Brain pericyte (primary cell): ENCODE results near the gene PRKCZ.

ENCODE experiments used
- DNase-seq: peaks from one replicate; pipeline ENCODE4 v3.0.0-alpha.2; 2012; ENCODE audit warnings: low read depth, low spot score

Gene PRKCZ

GRCh38 chr1:2208309-2209239, 158.4 kb downstream of the PRKCZ start:
- peak; percentile 84 for DNase-seq

- DNase-seq = no peak
Observed at GRCh38 chr1:2209400-2210083, 159.3 kb downstream of the PRKCZ start.

GRCh38 chr1:2210084-2210653, 160.0 kb downstream of the PRKCZ start:
- DNase-seq = no peak

GRCh38 chr1:2210786-2211185, 160.6 kb downstream of the PRKCZ start:
- DNase-seq = no peak

- no peak for DNase-seq
Observed at GRCh38 chr1:2212274-2212531, 162.0 kb downstream of the PRKCZ start.

- DNase-seq = peak; percentile 92
Observed at GRCh38 chr1:2212532-2213491, 162.6 kb downstream of the PRKCZ start.

- no peak for DNase-seq
Observed at GRCh38 chr1:2213576-2214505, 163.6 kb downstream of the PRKCZ start.

- DNase-seq = no peak
Observed at GRCh38 chr1:2214541-2215241, 164.5 kb downstream of the PRKCZ start.

GRCh38 chr1:2215329-2215728, 165.1 kb downstream of the PRKCZ start:
- DNase-seq = no peak

- no peak for DNase-seq
Observed at GRCh38 chr1:2215909-2216766, 165.9 kb downstream of the PRKCZ start.

GRCh38 chr1:2216767-2217058, 166.5 kb downstream of the PRKCZ start:
- no peak for DNase-seq

GRCh38 chr1:2221271-2221670, 171.1 kb downstream of the PRKCZ start:
- DNase-seq = no peak

GRCh38 chr1:2224170-2224584, 174.0 kb downstream of the PRKCZ start:
- no peak for DNase-seq

GRCh38 chr1:2224631-2225428, 174.6 kb downstream of the PRKCZ start:
- no peak for DNase-seq

- DNase-seq = no peak
Observed at GRCh38 chr1:2226525-2227345, 176.5 kb downstream of the PRKCZ start.

- peak; percentile 89 for DNase-seq
Observed at GRCh38 chr1:2227346-2228156, 177.3 kb downstream of the PRKCZ start.

GRCh38 chr1:2228157-2228594, 178.0 kb downstream of the PRKCZ start, which contains the start of gene SKI:
SKI (plus strand) TSS chr1:2228319; CDS start chr1:2228767, 448 bp downstream.
- no peak for DNase-seq
